ENCODE data around the gene RXRA. TPM values are rescaled to one million over a fixed set of nuclear protein-coding genes. Genes with fewer than 3 reads are reported as not detected.

The RXRA gene
- total and polyA plus RNA-seq, 2 donors (not counting 3 experiments of a cell fraction or from before 2014, with no cell fraction given), result 15.4 to 37.4 TPM

DNA sequence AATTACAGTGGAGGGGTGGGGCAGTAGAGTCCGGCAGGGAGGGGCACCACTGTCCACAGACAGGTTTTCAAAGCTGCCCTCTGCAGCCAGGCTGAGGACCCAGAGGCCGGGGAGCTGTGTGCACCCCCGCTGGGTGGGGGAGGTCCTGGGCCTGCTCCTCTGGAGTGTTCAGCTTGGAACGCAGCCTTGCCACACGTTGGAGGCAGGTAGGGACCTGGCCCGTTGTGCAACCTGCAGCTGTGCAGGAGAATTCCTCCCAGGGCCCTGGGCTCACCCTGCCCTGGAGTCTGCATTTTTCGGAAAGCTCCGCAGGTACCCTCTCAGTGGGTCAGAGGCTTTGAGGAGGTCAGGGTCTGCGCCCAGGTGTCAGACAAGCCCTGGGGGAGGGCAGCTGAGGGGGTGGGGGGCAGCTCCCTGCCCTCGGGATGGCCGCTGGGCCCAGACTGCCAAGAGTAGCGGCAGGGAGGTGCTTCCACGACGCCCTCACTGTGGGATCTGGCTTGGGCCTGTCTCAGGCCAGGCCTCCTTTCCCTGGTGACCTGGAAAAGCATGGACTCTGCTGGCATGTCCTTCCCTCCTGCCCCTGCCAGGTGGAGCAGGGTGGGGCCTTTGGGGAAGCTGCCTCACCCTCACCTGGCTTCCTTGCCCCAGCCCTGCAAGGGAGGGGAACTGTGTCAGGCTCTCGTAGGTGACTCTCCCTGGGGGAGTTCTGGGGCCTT lies 29.5 kb downstream of the RXRA start:
- CTCF ChIA-PET, result interaction anchor here (2.2 kb wide), 1 partner anchor 11 kb away, joined by 5 read pairs; no protein-coding TSS in a partner anchor
- intact Hi-C loops (cut with micrococcal nuclease), result no loop called here

More for the DNA sequence above, 29.5 kb downstream of the RXRA start:
- FAIRE-seq (no peak), DNase-seq (ENCODE audit: low read depth, low spot score) (no peak)
- no peak for TF ChIP-seq MYC (IDR thresholded peaks at IDR 0.05; ENCODE audit: low read depth, low read length)
- TF ChIP-seq POLR2AphosphoS5 (IDR thresholded peaks at IDR 0.05; ENCODE audit: insufficient read depth, low read depth, low read length), result no peak
- TF ChIP-seq, protein P1, sequence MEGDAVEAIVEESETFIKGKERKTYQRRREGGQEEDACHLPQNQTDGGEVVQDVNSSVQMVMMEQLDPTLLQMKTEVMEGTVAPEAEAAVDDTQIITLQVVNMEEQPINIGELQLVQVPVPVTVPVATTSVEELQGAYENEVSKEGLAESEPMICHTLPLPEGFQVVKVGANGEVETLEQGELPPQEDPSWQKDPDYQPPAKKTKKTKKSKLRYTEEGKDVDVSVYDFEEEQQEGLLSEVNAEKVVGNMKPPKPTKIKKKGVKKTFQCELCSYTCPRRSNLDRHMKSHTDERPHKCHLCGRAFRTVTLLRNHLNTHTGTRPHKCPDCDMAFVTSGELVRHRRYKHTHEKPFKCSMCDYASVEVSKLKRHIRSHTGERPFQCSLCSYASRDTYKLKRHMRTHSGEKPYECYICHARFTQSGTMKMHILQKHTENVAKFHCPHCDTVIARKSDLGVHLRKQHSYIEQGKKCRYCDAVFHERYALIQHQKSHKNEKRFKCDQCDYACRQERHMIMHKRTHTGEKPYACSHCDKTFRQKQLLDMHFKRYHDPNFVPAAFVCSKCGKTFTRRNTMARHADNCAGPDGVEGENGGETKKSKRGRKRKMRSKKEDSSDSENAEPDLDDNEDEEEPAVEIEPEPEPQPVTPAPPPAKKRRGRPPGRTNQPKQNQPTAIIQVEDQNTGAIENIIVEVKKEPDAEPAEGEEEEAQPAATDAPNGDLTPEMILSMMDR (IDR thresholded peaks at IDR 0.05; ENCODE audit: extremely low read depth in 1 of 2, insufficient read depth in 1 of 2, low read depth in 1 of 2, low read length in 2 of 2), result no peak
- no peak for TF ChIP-seq EZH2 (IDR thresholded peaks at IDR 0.05; ENCODE audit: borderline replicate concordance, low read depth, low read length, severe bottlenecking)
- TF ChIP-seq POLR2A (IDR thresholded peaks at IDR 0.05; ENCODE audit: low read depth, low read length), result no peak
- TF ChIP-seq FOS (IDR thresholded peaks at IDR 0.05; ENCODE audit: borderline replicate concordance, insufficient read depth, low read length), result no peak
- TF ChIP-seq JUN (IDR thresholded peaks at IDR 0.05; ENCODE audit: borderline replicate concordance, insufficient read depth, insufficient read length, low read depth), result no peak
- no peak for TF ChIP-seq GATA2 (IDR thresholded peaks at IDR 0.05; ENCODE audit: insufficient read depth, insufficient read length, low read depth, low read length)
- TF ChIP-seq, protein P2, sequence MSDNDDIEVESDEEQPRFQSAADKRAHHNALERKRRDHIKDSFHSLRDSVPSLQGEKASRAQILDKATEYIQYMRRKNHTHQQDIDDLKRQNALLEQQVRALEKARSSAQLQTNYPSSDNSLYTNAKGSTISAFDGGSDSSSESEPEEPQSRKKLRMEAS (IDR thresholded peaks at IDR 0.05; ENCODE audit: insufficient read depth, insufficient read length), result no peak
- Histone ChIP-seq H3K9me1 (replicated peaks; ENCODE audit: control insufficient read depth, extremely low read depth, insufficient read depth, low read length) (no peaks in the 10 kb centered on the region), H3K27ac (ENCODE audit: insufficient read depth, low read depth, low read length) (no peak overlapping the region), H2AFZ (ENCODE audit: low read depth, low read length) (no peak overlapping the region), H3K9ac (replicated peaks; ENCODE audit: extremely low read depth, insufficient read depth, low read length) (no peak overlapping the region), H3K9me3 (replicated peaks; ENCODE audit: control insufficient read depth, insufficient read depth, low read length) (no peaks in the 10 kb centered on the region), H3K27me3 (ENCODE audit: control insufficient read depth in 2 of 2, insufficient read depth in 2 of 2, low read length in 2 of 2) (no peaks in the 10 kb centered on the region), H3K36me3 (ENCODE audit: control insufficient read depth in 2 of 2, extremely low read depth in 1 of 2, insufficient read depth in 2 of 2, low read length in 2 of 2) (no peaks in the 10 kb centered on the region), H4K20me1 (replicated peaks; ENCODE audit: control insufficient read depth, extremely low read depth, insufficient read depth, low read length) (no peaks in the 10 kb centered on the region), H3K4me3 (replicated peaks in 1 of 3; ENCODE audit: insufficient read depth in 1 of 3, low read depth in 1 of 3, low read length in 3 of 3) (no peak overlapping the region), H3K79me2 (ENCODE audit: control insufficient read depth, insufficient read depth, low read length) (peaks cover 2% of the 10 kb centered on the region), H3K4me1 (ENCODE audit: control insufficient read depth, extremely low read depth, insufficient read depth, low read length) (peaks cover 6% of the 10 kb centered on the region), H3K4me2 (ENCODE audit: insufficient read depth, low read length) (no peak overlapping the region)
- no TSS peak for BruUV-seq (replicated peaks)
- POLR2A ChIA-PET, result interaction anchor here (1.0 kb wide), 1 partner anchor 11 kb away, joined by 3 read pairs; no protein-coding TSS in a partner anchor
- dilution Hi-C loops (cut with MboI; ENCODE audit: extremely low pct_ligation_motif_present, low sequenced_read_pairs), result no loop called here

All from endothelial cell of umbilical vein (primary cell).